ENCODE measurements around the gene DDX47. TPM values are rescaled to one million over a fixed set of nuclear protein-coding genes. Genes with fewer than 3 reads are reported as not detected.
"Not testable (repeated sequence)": the region's sequence is repeated elsewhere in the genome, so short reads cannot be mapped to it uniquely, and the experiment has no call there.

Gene DDX47
- total RNA-seq, 4 donors from 2014 or later = 49.2 to 66.7 (median 60.2) TPM

DNA sequence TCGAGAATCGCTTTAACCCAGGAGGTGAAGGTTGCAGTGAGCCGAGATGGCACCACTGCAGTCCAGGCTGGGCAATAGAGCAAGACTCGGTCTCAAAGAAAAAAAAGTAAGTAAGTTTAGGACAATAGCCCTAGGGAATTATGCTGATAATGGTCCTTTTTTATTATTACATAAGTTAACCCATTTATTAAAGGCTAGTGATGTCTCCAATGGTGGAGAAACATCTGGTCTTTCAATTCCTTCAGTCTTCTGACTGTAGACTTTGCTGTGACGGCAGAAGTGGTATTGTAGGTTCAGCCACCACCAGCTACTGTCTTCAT lies 27.4 kb downstream of the DDX47 start:
- ATAC-seq = no peak
- no peaks in the 10 kb centered on the region for H3K27me3 ChIP-seq
- TF ChIP-seq EP300 (IDR thresholded peaks at IDR 0.05) (no peak), POLR2AphosphoS5 (IDR thresholded peaks at IDR 0.05) (no peak), POLR2A (IDR thresholded peaks at IDR 0.05) (no peak)
- TF ChIP-seq, protein P1, sequence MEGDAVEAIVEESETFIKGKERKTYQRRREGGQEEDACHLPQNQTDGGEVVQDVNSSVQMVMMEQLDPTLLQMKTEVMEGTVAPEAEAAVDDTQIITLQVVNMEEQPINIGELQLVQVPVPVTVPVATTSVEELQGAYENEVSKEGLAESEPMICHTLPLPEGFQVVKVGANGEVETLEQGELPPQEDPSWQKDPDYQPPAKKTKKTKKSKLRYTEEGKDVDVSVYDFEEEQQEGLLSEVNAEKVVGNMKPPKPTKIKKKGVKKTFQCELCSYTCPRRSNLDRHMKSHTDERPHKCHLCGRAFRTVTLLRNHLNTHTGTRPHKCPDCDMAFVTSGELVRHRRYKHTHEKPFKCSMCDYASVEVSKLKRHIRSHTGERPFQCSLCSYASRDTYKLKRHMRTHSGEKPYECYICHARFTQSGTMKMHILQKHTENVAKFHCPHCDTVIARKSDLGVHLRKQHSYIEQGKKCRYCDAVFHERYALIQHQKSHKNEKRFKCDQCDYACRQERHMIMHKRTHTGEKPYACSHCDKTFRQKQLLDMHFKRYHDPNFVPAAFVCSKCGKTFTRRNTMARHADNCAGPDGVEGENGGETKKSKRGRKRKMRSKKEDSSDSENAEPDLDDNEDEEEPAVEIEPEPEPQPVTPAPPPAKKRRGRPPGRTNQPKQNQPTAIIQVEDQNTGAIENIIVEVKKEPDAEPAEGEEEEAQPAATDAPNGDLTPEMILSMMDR (IDR thresholded peaks at IDR 0.05) = no peak
- no peak overlapping the region for H3K27ac ChIP-seq
- peaks cover 0 to 4% (median 0%) of the 10 kb centered on the region in 3 donors for H3K4me1 ChIP-seq
- H3K9me3 ChIP-seq = no peaks in the 10 kb centered on the region
- WGBS, 2 donors (ENCODE audit: low coverage in 1 of 2) = 76 to 87% methylated on average over 2 to 5 of the region's 5 CpGs
- H3K4me3 ChIP-seq = no peak overlapping the region
- H3K36me3 ChIP-seq = no peaks in the 10 kb centered on the region

DNA sequence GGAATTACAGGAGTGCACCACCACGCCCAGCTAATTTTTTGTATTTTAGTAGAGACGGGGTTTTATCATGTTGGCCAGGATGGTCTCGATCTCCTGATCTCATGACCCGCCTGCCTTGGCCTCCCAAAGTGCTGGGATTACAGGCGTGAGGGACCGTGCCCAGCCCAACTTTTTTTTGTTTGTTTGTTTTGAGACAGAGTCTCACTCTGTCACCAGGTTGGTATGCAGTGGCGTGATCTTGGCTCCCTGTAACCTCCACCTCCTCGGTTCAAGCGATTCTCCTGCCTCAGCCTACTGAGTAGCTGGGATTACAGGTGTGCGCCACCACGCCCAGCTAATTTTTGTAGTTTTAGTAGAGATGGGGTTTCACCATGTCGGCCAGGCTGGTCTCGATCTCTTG lies 28.3 kb downstream of the DDX47 start:
- not testable (repeated sequence) for H3K27ac ChIP-seq, ATAC-seq, H3K4me1 ChIP-seq, H3K9me3 ChIP-seq, H3K27me3 ChIP-seq, H3K4me3 ChIP-seq, H3K36me3 ChIP-seq
- 91 to 92% methylated on average over 10 to 12 of the region's 13 CpGs for WGBS, 2 donors (ENCODE audit: low coverage in 1 of 2)

DNA sequence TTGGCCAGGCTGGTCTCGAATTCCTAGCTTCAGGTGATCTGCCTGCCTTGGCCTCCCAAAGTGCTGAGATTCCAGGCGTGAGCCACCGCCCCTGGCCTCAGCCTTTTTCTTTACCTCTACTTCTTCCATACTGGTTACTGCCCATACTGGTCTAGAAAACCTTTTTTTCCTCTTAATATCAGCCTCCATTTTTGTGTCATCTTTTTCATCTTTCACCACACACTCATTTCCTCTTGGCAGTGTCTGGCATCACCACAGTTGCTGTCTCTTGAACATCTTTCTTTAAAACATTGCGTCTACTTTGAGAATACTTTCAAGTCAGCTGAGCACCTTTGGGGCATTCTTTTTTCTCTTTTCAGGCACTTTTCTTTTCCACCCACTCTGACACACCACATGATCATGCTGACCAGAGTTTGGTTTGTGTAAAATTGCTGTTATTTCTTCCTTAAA lies 32.7 kb downstream of the DDX47 start:
- no peaks in the 10 kb centered on the region for H3K9me3 ChIP-seq
- H3K36me3 ChIP-seq = no peaks in the 10 kb centered on the region
- 95 to 100% methylated on average over 3 to 4 of the region's 4 CpGs for WGBS, 2 donors (ENCODE audit: low coverage in 1 of 2)
- no peak overlapping the region for H3K27ac ChIP-seq
- ATAC-seq = no peak
- H3K4me3 ChIP-seq = no peak overlapping the region
- H3K27me3 ChIP-seq = no peaks in the 10 kb centered on the region
- no peaks in the 10 kb centered on the region for H3K4me1 ChIP-seq
- no peak for TF ChIP-seq POLR2A (IDR thresholded peaks at IDR 0.05)
- no peak for TF ChIP-seq EP300 (IDR thresholded peaks at IDR 0.05)
- TF ChIP-seq, protein P1 (IDR thresholded peaks at IDR 0.05) = no peak
- TF ChIP-seq POLR2AphosphoS5 (IDR thresholded peaks at IDR 0.05) = no peak

DNA sequence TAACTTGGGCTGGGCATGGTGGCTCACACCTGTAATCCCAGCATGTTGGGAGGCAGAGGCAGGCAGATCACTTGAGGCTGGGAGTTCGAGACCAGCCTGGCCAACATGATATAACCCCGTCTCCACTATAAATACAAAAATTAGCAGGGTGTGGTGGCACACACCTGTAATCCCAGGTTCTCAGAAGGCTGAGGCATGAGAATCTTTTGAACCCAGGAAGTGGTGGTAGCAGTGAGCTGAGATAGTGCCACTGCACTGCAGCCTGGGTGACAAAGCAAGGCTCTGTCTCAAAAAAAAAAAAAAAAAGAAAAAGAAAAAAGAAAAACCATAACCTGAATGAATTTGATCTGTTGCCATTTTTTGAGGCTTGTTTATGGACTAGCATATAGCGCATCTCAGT lies 33.6 kb downstream of the DDX47 start:
- H3K36me3 ChIP-seq, H3K4me1 ChIP-seq, H3K4me3 ChIP-seq, ATAC-seq, H3K27me3 ChIP-seq, H3K9me3 ChIP-seq, H3K27ac ChIP-seq: not testable (repeated sequence)
- WGBS, 2 donors (ENCODE audit: low coverage in 1 of 2) = 85 to 96% methylated on average over 1 to 3 of the region's 3 CpGs

DNA sequence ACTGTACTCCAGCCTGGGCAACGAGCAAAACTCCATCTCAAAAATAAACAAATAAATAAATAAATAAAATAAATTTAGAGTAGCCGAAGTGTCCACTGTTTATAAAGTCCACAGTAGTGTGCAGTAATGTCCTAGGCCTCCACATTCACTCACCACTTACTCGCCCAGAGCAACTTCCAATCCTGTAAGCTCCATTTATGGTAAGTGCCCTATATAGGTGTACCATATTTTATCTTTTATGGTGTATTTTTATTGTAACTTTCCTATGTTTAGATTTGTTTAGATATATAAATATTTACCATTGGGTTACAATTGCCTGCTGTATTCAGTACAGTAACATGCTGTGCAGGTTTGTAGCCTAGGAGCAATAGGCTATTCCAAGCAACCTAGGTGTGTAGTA lies 40.3 kb downstream of the DDX47 start:
- Histone ChIP-seq H3K27ac (no peak overlapping the region), H3K4me1 (no peaks in the 10 kb centered on the region), H3K36me3 (no peaks in the 10 kb centered on the region), H3K9me3 (no peaks in the 10 kb centered on the region), H3K4me3 (no peak overlapping the region), H3K27me3 (no peaks in the 10 kb centered on the region)
- 62 to 93% methylated on average over 2 to 3 of the region's 3 CpGs for WGBS, 2 donors (ENCODE audit: low coverage in 1 of 2)
- no peak for ATAC-seq
- TF ChIP-seq, protein P1 (IDR thresholded peaks at IDR 0.05) = no peak
- TF ChIP-seq POLR2A (IDR thresholded peaks at IDR 0.05) (no peak), POLR2AphosphoS5 (IDR thresholded peaks at IDR 0.05) (no peak), EP300 (IDR thresholded peaks at IDR 0.05) (no peak)

DNA sequence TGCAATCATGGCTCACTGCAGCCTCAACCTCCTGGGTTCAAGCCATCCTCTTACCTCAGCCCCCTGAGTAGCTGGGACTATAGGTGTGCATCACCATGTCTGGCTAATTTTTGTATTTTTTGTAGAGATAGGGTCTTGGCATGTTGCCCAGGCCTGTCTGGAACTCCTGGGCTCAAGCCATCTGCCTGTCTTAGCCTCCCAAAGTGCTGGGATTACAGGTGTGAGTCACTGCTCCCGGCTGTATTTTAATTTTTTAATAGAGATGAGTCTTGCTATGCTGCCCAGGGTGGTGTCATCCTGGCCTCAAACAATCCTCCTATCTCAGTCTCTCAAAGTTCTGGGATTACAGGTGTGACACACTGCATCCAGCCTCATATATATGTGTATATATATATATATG lies 46.5 kb downstream of the DDX47 start:
- 20 to 63% methylated on average over 1 of the region's 1 CpG for WGBS, 2 donors (ENCODE audit: low coverage in 1 of 2)
- Histone ChIP-seq H3K9me3 (no peaks in the 10 kb centered on the region), H3K4me1 (no peaks in the 10 kb centered on the region), H3K36me3 (no peaks in the 10 kb centered on the region), H3K4me3 (no peak overlapping the region), H3K27ac (no peak overlapping the region), H3K27me3 (no peaks in the 10 kb centered on the region)
- TF ChIP-seq EP300 (IDR thresholded peaks at IDR 0.05) = no peak
- no peak for TF ChIP-seq POLR2AphosphoS5 (IDR thresholded peaks at IDR 0.05)
- no peak for TF ChIP-seq POLR2A (IDR thresholded peaks at IDR 0.05)
- TF ChIP-seq, protein P1 (IDR thresholded peaks at IDR 0.05) = no peak
- ATAC-seq = no peak

Data from gastroesophageal sphincter (tissue), 4 donors.